ENCODE measurements around the gene MCAT.

Gene MCAT

DNA sequence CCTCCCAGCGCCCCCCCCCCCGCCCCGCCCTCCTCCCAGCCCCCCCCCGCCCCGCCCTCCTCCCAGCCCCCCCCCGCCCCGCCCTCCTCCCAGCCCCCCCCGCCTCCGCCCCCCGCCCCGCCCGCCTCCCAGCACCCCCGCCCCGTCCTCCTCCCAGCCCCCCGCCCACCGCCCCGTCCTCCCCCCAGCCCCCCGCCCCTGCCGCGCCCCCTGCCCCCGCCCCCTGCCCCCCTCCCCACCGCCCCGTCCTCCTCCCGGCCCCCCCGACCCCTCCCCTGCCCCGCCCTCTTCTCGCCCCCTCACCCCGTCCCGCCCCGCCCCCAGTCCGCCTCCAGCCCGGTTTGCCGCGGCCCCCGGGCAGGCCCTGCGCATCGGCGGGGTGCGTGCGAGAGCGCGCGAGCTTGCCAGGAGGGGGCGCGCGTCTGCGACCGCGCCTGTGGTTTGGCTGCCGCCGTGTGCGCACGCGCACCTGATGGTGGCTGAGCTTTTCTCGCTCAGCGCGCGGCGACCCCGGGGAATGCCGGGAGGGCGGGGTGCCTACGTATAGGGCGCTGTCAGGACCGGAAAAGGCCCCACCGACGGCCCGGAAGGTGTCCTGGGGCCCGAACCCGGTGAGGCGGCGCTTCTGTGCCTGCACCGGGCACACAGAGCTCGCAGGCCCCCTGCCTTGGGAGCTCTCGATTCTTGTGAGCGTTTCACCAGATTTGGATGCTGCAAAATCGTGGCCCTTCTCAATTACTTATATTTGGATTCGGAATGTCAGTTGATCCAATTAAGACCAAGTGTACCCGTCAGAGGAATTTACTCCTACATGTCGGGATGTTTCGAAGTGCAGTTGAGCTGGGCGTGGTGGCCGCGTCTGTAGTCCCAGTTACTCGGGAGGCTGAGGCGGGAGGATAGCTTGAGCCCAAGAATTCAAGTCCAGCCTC is 44.2 kb upstream of the MCAT start:
- peak; percentile 93 for TF ChIP-seq POLR2AphosphoS5 (IDR thresholded peaks at IDR 0.05; ENCODE audit: low read depth)
- TF ChIP-seq, protein P1, sequence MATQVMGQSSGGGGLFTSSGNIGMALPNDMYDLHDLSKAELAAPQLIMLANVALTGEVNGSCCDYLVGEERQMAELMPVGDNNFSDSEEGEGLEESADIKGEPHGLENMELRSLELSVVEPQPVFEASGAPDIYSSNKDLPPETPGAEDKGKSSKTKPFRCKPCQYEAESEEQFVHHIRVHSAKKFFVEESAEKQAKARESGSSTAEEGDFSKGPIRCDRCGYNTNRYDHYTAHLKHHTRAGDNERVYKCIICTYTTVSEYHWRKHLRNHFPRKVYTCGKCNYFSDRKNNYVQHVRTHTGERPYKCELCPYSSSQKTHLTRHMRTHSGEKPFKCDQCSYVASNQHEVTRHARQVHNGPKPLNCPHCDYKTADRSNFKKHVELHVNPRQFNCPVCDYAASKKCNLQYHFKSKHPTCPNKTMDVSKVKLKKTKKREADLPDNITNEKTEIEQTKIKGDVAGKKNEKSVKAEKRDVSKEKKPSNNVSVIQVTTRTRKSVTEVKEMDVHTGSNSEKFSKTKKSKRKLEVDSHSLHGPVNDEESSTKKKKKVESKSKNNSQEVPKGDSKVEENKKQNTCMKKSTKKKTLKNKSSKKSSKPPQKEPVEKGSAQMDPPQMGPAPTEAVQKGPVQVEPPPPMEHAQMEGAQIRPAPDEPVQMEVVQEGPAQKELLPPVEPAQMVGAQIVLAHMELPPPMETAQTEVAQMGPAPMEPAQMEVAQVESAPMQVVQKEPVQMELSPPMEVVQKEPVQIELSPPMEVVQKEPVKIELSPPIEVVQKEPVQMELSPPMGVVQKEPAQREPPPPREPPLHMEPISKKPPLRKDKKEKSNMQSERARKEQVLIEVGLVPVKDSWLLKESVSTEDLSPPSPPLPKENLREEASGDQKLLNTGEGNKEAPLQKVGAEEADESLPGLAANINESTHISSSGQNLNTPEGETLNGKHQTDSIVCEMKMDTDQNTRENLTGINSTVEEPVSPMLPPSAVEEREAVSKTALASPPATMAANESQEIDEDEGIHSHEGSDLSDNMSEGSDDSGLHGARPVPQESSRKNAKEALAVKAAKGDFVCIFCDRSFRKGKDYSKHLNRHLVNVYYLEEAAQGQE (IDR thresholded peaks at IDR 0.05; ENCODE audit: insufficient replicate concordance, low read depth), result peak; percentile 51
- TF ChIP-seq, protein P2, sequence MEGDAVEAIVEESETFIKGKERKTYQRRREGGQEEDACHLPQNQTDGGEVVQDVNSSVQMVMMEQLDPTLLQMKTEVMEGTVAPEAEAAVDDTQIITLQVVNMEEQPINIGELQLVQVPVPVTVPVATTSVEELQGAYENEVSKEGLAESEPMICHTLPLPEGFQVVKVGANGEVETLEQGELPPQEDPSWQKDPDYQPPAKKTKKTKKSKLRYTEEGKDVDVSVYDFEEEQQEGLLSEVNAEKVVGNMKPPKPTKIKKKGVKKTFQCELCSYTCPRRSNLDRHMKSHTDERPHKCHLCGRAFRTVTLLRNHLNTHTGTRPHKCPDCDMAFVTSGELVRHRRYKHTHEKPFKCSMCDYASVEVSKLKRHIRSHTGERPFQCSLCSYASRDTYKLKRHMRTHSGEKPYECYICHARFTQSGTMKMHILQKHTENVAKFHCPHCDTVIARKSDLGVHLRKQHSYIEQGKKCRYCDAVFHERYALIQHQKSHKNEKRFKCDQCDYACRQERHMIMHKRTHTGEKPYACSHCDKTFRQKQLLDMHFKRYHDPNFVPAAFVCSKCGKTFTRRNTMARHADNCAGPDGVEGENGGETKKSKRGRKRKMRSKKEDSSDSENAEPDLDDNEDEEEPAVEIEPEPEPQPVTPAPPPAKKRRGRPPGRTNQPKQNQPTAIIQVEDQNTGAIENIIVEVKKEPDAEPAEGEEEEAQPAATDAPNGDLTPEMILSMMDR (IDR thresholded peaks at IDR 0.05; ENCODE audit: insufficient read depth, low read length), result peak; percentile 66
- no peak for TF ChIP-seq SPI1 (IDR thresholded peaks at IDR 0.05; ENCODE audit: borderline replicate concordance, low read depth)
- peak; percentile 92 for TF ChIP-seq GABPA (IDR thresholded peaks at IDR 0.05; ENCODE audit: low read depth)
- Histone ChIP-seq H3K27me3 (ENCODE audit: insufficient read depth, poor library complexity, severe bottlenecking) (no peaks in the 10 kb centered on the region), H3K4me3 (replicated peaks; ENCODE audit: insufficient read depth, low read length) (peak overlapping the region; percentile 39)

DNA sequence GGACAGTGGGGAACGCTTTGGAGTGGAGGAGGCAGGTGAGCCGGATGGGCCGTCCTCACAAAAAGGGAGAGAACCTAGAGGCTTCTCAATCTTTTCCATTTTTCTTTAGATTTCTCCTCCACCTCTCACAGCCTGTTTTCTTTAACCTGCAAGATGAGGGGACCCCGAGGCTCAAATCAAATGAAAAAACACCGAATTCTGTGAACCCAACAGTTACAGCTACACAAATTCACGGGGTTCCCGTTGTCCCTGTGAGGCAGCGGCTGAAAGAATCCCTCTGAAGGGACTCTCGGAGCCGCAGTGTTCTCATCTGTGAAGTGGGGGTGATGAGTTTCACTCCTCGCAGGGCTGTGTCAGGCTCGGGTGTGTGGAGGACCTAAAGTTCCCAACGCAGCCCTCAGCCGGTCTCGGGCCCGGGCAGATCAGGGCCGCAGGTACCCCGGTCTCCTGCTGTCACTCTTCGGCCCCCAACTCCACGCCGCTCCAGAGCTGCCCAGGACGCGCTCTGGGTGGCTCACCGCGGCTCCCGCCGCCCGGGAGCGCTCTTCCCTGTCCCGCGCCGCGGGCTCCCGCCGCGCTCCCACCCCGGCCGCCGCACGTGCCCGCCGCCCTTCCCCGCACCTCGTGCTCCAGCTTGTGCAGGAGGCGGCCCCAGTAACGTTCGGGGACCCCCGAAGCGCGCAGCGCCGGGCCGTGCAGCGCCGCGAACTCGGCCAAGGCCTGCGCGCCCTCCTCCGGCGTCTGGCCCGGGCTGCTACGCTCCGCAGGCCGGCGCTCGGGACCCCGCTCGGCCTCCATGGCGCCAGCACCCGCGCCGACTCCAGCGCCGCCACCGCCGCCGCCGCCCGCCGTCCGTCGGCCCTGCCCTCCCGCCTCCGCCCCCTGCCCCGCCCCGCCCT is 43.3 kb upstream of the MCAT start, which contains the start of gene TTLL12:
TSS of gene TTLL12 (minus strand) at position 863 of the 899 bp plus-strand sequence. CDS start at position 798, 65 bp downstream.
- no peaks in the 10 kb centered on the region for H3K27me3 ChIP-seq (ENCODE audit: insufficient read depth, poor library complexity, severe bottlenecking)
- TF ChIP-seq GABPA (IDR thresholded peaks at IDR 0.05; ENCODE audit: low read depth) (no peak), POLR2AphosphoS5 (IDR thresholded peaks at IDR 0.05; ENCODE audit: low read depth) (no peak), SPI1 (IDR thresholded peaks at IDR 0.05; ENCODE audit: borderline replicate concordance, low read depth) (no peak)
- TF ChIP-seq, protein P1 (IDR thresholded peaks at IDR 0.05; ENCODE audit: insufficient replicate concordance, low read depth), result no peak
- TF ChIP-seq, protein P2 (IDR thresholded peaks at IDR 0.05; ENCODE audit: insufficient read depth, low read length), result no peak
- DNase-seq (ENCODE audit: low read depth in 1 of 2, low spot score in 1 of 2), result peak; percentile 18 to 59
- peak within 1 kb of the TSS; percentile 88 for H3K27ac ChIP-seq (replicated peaks)
- H3K4me3 ChIP-seq (replicated peaks; ENCODE audit: insufficient read depth, low read length), result peak within 1 kb of the TSS; percentile 77

More for the DNA sequence above, 44.2 kb upstream of the MCAT start:
- DNase-seq (ENCODE audit: low read depth in 1 of 2, low spot score in 1 of 2), result peak; percentile 88 to 96
- H3K27ac ChIP-seq (replicated peaks), result peak overlapping the region; percentile 88

DNA sequence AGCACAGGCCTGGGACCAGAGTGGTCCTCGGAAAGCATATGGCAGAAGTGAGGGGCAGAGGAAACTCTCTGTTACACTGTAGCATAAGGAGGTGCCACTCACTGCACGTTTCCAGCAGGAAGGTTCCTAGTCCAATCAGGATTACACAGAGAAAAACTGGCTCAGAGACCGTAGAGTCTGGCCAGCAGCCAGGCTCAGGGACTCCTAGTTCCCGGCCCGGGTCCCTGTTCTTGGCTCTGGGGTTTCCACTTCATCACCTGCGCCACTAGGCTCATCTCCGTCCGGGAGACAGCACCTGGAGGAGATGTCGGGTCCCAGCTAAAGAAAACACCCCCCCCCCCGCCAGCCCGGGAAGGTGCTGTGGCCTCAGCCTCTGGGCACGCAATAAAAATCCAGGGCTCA is 42.7 kb upstream of the MCAT start:
- DNase-seq (ENCODE audit: low read depth in 1 of 2, low spot score in 1 of 2), result peak in 1 of 2 experiments; percentile 12
- Histone ChIP-seq H3K27ac (replicated peaks) (peak overlapping the region; percentile 74), H3K4me3 (replicated peaks; ENCODE audit: insufficient read depth, low read length) (peak overlapping the region; percentile 77), H3K27me3 (ENCODE audit: insufficient read depth, poor library complexity, severe bottlenecking) (no peaks in the 10 kb centered on the region)
- TF ChIP-seq, protein P1 (IDR thresholded peaks at IDR 0.05; ENCODE audit: insufficient replicate concordance, low read depth), result no peak
- TF ChIP-seq POLR2AphosphoS5 (IDR thresholded peaks at IDR 0.05; ENCODE audit: low read depth), result no peak
- no peak for TF ChIP-seq GABPA (IDR thresholded peaks at IDR 0.05; ENCODE audit: low read depth)
- TF ChIP-seq, protein P2 (IDR thresholded peaks at IDR 0.05; ENCODE audit: insufficient read depth, low read length), result no peak
- TF ChIP-seq SPI1 (IDR thresholded peaks at IDR 0.05; ENCODE audit: borderline replicate concordance, low read depth), result no peak

Data from HL-60 (cell line).